H9 (cell line): ENCODE results near the gene MARCHF7. TPM values are rescaled to one million over a fixed set of nuclear protein-coding genes. Genes with fewer than 3 reads are reported as not detected.

Source experiments
- DNase-seq: peaks from one replicate; pipeline ENCODE4 v3.0.0-alpha.2; 2017
- H2AFZ ChIP-seq: one replicate; pipeline ENCODE4 v1.6.1; 2013; ENCODE audit warnings: mild to moderate bottlenecking, low read length, control low read depth, moderate library complexity
- H2AK5ac ChIP-seq: 2 replicates; pipeline ENCODE4 v1.6.1; 2013; ENCODE audit warnings: low read length, control low read depth, mixed read lengths; ENCODE audit not compliant: insufficient read length
- H2BK120ac ChIP-seq: one replicate; pipeline ENCODE4 v1.6.1; 2013; ENCODE audit warnings: low read depth, mild to moderate bottlenecking, low read length, control low read depth, inconsistent platforms; ENCODE audit not compliant: poor library complexity, severe bottlenecking
- H2BK12ac ChIP-seq: 2 replicates; pipeline ENCODE4 v1.6.1; 2013; ENCODE audit warnings: low read length, control low read depth, mixed read lengths, low read depth; ENCODE audit not compliant: insufficient read length
- H2BK15ac ChIP-seq: 2 replicates; pipeline ENCODE4 v1.6.1; 2013; ENCODE audit warnings: low read depth, low read length, control low read depth
- H2BK20ac ChIP-seq: one replicate; pipeline ENCODE4 v1.6.1; 2013; ENCODE audit warnings: low read depth, mild to moderate bottlenecking, low read length, control low read depth, inconsistent platforms; ENCODE audit not compliant: poor library complexity, severe bottlenecking
- H2BK5ac ChIP-seq: 2 replicates; pipeline ENCODE4 v1.6.1; 2013; ENCODE audit warnings: low read length, control low read depth, mixed read lengths; ENCODE audit not compliant: insufficient read length
- H3K14ac ChIP-seq: 2 replicates; pipeline ENCODE4 v1.6.1; 2013; ENCODE audit warnings: low read length, control low read depth; ENCODE audit not compliant: insufficient read depth
- H3K18ac ChIP-seq: 2 replicates; pipeline ENCODE4 v1.6.1; 2013; ENCODE audit warnings: low read depth, mild to moderate bottlenecking, mixed read lengths, low read length, control low read depth; ENCODE audit not compliant: insufficient read length
- H3K23ac ChIP-seq: 2 replicates; pipeline ENCODE4 v1.6.1; 2013; ENCODE audit warnings: low read length, control low read depth, mixed read lengths, low read depth; ENCODE audit not compliant: insufficient read length
- H3K23me2 ChIP-seq: 2 replicates; pipeline ENCODE4 v1.6.1; 2013; ENCODE audit warnings: low read depth, mild to moderate bottlenecking, mixed read lengths, low read length, control low read depth; ENCODE audit not compliant: insufficient read length, poor library complexity, severe bottlenecking
- H3K27ac ChIP-seq: 2 replicates; pipeline ENCODE4 v1.5.1; 2013; ENCODE audit warnings: low read length, control low read depth, mixed read lengths, low read depth; ENCODE audit not compliant: insufficient read length
- H3K27me3 ChIP-seq: 2 replicates; pipeline ENCODE4 v1.6.1; 2013; ENCODE audit warnings: low read length, control low read depth, inconsistent platforms; ENCODE audit not compliant: insufficient read depth
- H3K4ac ChIP-seq: 2 replicates; pipeline ENCODE4 v1.6.1; 2013; ENCODE audit warnings: low read depth, mild to moderate bottlenecking, control low read depth, inconsistent platforms, low read length, moderate library complexity
- H3K4me1 ChIP-seq: 2 replicates; pipeline ENCODE4 v1.6.1; 2013; ENCODE audit warnings: low read length, control low read depth, inconsistent platforms; ENCODE audit not compliant: insufficient read depth
- H3K4me2 ChIP-seq: 2 replicates; pipeline ENCODE4 v1.6.1; 2013; ENCODE audit warnings: low read length, control low read depth, mixed read lengths; ENCODE audit not compliant: insufficient read length, insufficient read depth
- H3K56ac ChIP-seq: 2 replicates; pipeline ENCODE4 v1.6.1; 2013; ENCODE audit warnings: low read depth, mild to moderate bottlenecking, mixed read lengths, low read length, control low read depth; ENCODE audit not compliant: insufficient read length
- H3K79me1 ChIP-seq: 2 replicates; pipeline ENCODE4 v1.6.1; 2013; ENCODE audit warnings: low read depth, mild to moderate bottlenecking, moderate library complexity, low read length, control low read depth, inconsistent platforms; ENCODE audit not compliant: insufficient read depth, poor library complexity, severe bottlenecking
- H3K79me2 ChIP-seq: 2 replicates; pipeline ENCODE4 v1.6.1; 2013; ENCODE audit warnings: low read length, control low read depth, inconsistent platforms; ENCODE audit not compliant: insufficient read depth
- H3K9ac ChIP-seq: 2 replicates; pipeline ENCODE4 v1.6.1; 2013; ENCODE audit warnings: low read length, control low read depth, mixed read lengths; ENCODE audit not compliant: insufficient read length; ENCODE audit errors: extremely low read depth
- H3K9me3 ChIP-seq: one replicate; pipeline ENCODE4 v1.6.1; 2013; ENCODE audit warnings: low read depth, low read length, inconsistent platforms; ENCODE audit not compliant: control insufficient read depth
- H3T11ph ChIP-seq: one replicate; pipeline ENCODE4 v1.6.1; 2013; ENCODE audit warnings: mild to moderate bottlenecking, low read length, control low read depth, inconsistent platforms
- H4K20me1 ChIP-seq: one replicate; pipeline ENCODE4 v1.6.1; 2013; ENCODE audit not compliant: control insufficient read depth, insufficient read length, insufficient read depth
- H4K5ac ChIP-seq: 2 replicates; pipeline ENCODE4 v1.6.1; 2013; ENCODE audit warnings: low read depth, mild to moderate bottlenecking, mixed read lengths, low read length, control low read depth; ENCODE audit not compliant: insufficient read length
- H4K8ac ChIP-seq: replicated peaks from 2 replicates; pipeline ENCODE4 v1.6.1; 2013; ENCODE audit warnings: low read length, control low read depth, mixed read lengths, low read depth; ENCODE audit not compliant: insufficient read length
- H4K91ac ChIP-seq: 2 replicates; pipeline ENCODE4 v1.6.1; 2013; ENCODE audit warnings: low read depth, mild to moderate bottlenecking, moderate library complexity, mixed read lengths, low read length, control low read depth; ENCODE audit not compliant: insufficient read length
- H3K27ac Mint-ChIP-seq, 3 experiments: 2 replicates in 2 of 3; 3 replicates in 1 of 3; pipeline ENCODE4 v1.8.0; 2020 to 2021; ENCODE audit warnings: mixed read lengths in 3 of 3, mild to moderate bottlenecking in 1 of 3, moderate library complexity in 1 of 3
- H3K27me3 Mint-ChIP-seq: 2 replicates; pipeline ENCODE4 v1.8.0; 2021; ENCODE audit warnings: low read depth, mild to moderate bottlenecking, moderate library complexity, mixed read lengths
- H3K36me3 Mint-ChIP-seq, 3 experiments: 2 replicates in 2 of 3; 3 replicates in 1 of 3; pipeline ENCODE4 v1.8.0; 2020 to 2021; ENCODE audit warnings: low read depth in 3 of 3, mixed read lengths in 3 of 3; ENCODE audit not compliant: insufficient read depth in 1 of 3
- H3K4me1 Mint-ChIP-seq, 2 experiments: 2 replicates each; pipeline ENCODE4 v1.8.0; 2020; ENCODE audit warnings: mixed read lengths in 2 of 2
- H3K4me3 Mint-ChIP-seq, 2 experiments: 2 replicates in 1 of 2; 3 replicates in 1 of 2; pipeline ENCODE4 v1.8.0; 2020 to 2021; ENCODE audit warnings: mild to moderate bottlenecking in 2 of 2, mixed read lengths in 2 of 2, moderate library complexity in 1 of 2
- H3K9me3 Mint-ChIP-seq, 2 experiments: 2 replicates in 1 of 2; 3 replicates in 1 of 2; pipeline ENCODE4 v1.8.0; 2020; ENCODE audit warnings: mild to moderate bottlenecking in 2 of 2, mixed read lengths in 2 of 2, moderate library complexity in 1 of 2
- CTCF ChIP-seq: fragments of 200-600 bp; sonication (generic); conservative IDR thresholded peaks from 3 replicates; pipeline ENCODE4 v1.8.0; 2021; ENCODE audit warnings: antibody characterized with exemption, mild to moderate bottlenecking
- WGBS: extraction: QIAGEN DNeasy Blood & Tissue Kit; methylation state at CpG from one replicate; pipeline ENCODE4 v1.1.7; 2013; ENCODE audit warnings: missing lambda C conversion rate, low lambda C conversion rate, mixed read lengths; ENCODE audit not compliant: insufficient read length; ENCODE audit errors: extremely low coverage; 5-methylcytosine and 5-hydroxymethylcytosine counted together
- total RNA-seq: library from RNA; stranded (reverse); gene quantifications from 2 replicates; pipeline ENCODE4 v1.2.1, GENCODE V29; 2021

MARCHF7 gene
- total RNA-seq, 1 experiment from 2014 or later, result 111 TPM

- Mint-ChIP-seq H3K36me3 (peaks cover 34 to 66% (median 55%) of the 10 kb centered on the region in 3 experiments), H3K27ac (peak overlapping the region in 1 of 3 experiments; percentile 61; a peak in 2 of 7 replicates), H3K4me3 (no peak overlapping the region), H3K4me1 (peaks cover 8 to 17% of the 10 kb centered on the region in 2 experiments; a peak in 3 of 4 replicates), H3K27me3 (no peaks in the 10 kb centered on the region), H3K9me3 (peaks cover 5 to 14% of the 10 kb centered on the region in 2 experiments; a peak in 4 of 5 replicates)
- no peaks in the 10 kb centered on the region for H4K20me1 ChIP-seq
- no peak overlapping the region for H3K56ac ChIP-seq
- H2AFZ ChIP-seq, result no peak overlapping the region
- H4K5ac ChIP-seq, result no peak overlapping the region
- no peak overlapping the region for H3K14ac ChIP-seq
- no peaks in the 10 kb centered on the region for H3K27me3 ChIP-seq
- H3K9ac ChIP-seq, result no peak overlapping the region
- no peaks in the 10 kb centered on the region for H3K9me3 ChIP-seq
- no peaks in the 10 kb centered on the region for H3K79me1 ChIP-seq
- H3K79me2 ChIP-seq, result peaks cover 47% of the 10 kb centered on the region
- no peak overlapping the region for H2AK5ac ChIP-seq
- no peak overlapping the region for H3K4ac ChIP-seq
- no peak overlapping the region for H2BK120ac ChIP-seq
- H2BK15ac ChIP-seq, result no peak overlapping the region
- H3K23me2 ChIP-seq, result no peaks in the 10 kb centered on the region
- no peak overlapping the region for H2BK20ac ChIP-seq
- H3K18ac ChIP-seq, result no peak overlapping the region
- no peak overlapping the region for H2BK5ac ChIP-seq
- WGBS, result no CpG with 5 or more reads among the region's 3 CpGs
- H3K27ac ChIP-seq, result no peak overlapping the region
- no peak overlapping the region for H2BK12ac ChIP-seq
- no peak overlapping the region for H4K8ac ChIP-seq
- no peak for TF ChIP-seq CTCF
- H3T11ph ChIP-seq, result no peak overlapping the region
- no peak for DNase-seq
- no peaks in the 10 kb centered on the region for H3K4me1 ChIP-seq
- no peak overlapping the region for H3K4me2 ChIP-seq
- H4K91ac ChIP-seq, result no peak overlapping the region
- H3K23ac ChIP-seq, result no peak overlapping the region
Measured at GRCh38 chr2:159725713-159726112, 13.4 kb downstream of the MARCHF7 start.
